Erythroblast (primary cell): Measurements from ENCODE around the gene SNX3.
"Not testable (repeated sequence)": the region's sequence is repeated elsewhere in the genome, so short reads cannot be mapped to it uniquely, and the experiment has no call there.

ENCODE experiments used
- DNase-seq, 2 experiments: peaks; one replicate each; lab custom pipeline; 2025; lab: John Stamatoyannopoulos, UW
- GATA1 ChIP-seq: IDR thresholded peaks from 2 replicates; pipeline ENCODE4 v1.6.1; 2011; ENCODE audit warnings: low read depth, mild to moderate bottlenecking, control low read depth, low read length, moderate library complexity
- POLR2A ChIP-seq: IDR thresholded peaks from 2 replicates; pipeline ENCODE4 v1.6.1; 2011; ENCODE audit warnings: mild to moderate bottlenecking, low read length

The SNX3 gene

GRCh38 chr6:108285381-108285780 lies 24.5 kb upstream of the SNX3 start:
- TF ChIP-seq POLR2A (no peak), GATA1 (no peak)
- DNase-seq, result no peak

GRCh38 chr6:108277831-108278230 lies 17.0 kb upstream of the SNX3 start:
- TF ChIP-seq GATA1 (no peak), POLR2A (no peak)
- DNase-seq, result peak in 1 of 2 experiments; percentile 5

DNA sequence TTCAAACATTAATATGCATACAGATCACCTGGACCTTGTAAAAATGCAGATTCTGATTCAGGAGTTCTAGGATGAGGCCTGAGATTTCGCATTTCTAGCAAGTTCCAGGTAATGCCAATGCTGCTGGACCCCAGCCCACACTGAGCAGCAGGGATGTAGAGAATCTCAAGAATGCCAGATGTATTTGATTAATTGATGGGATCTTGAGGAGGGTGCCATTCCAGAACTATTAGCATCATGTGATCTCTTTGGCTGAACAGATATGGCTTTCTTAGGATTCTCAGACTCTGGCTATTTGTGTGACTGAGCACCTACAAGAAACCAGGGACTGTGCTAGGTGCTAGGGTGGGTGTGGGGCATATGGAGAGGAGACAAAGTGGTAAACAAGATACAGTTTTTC lies 16.5 kb upstream of the SNX3 start:
- no peak for TF ChIP-seq GATA1
- TF ChIP-seq POLR2A, result no peak
- DNase-seq, result no peak

DNA sequence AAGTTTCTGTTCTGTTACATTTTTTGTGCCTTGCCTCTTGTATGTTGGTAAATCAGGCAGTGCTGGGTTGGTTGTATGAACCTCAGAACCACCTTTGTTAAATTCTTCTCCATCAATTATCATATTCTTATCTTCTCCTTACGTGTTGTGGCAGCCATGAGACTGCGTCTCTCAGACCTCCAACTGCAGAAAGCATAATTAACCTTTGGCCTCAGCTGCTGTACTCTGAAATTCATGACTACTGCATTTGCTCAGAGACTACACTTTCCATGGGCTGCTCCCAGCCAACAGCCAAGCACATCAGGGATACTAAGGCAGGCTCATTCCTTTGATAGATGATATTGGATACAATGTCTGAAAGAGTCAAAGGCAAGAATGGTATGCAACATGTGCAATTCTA lies 15.1 kb upstream of the SNX3 start:
- no peak for DNase-seq

DNA sequence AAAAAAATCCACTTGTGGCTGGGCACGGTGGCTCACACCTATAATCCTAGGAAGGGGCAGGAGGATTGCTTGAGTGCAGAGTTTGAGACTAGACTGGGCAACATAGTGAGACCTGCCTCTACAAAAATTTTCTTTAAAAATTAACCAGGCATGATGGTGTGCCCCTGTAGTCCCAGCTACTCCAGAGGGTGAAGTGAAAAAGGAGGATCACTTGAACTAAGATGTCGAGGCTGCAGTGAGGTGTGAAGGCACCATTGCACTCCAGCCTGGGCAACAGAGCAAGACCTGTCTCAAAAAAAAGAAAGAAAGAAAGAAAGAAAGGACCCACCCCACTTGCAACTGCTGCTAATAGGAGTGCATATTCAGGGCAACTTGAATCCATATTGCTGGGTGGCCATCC lies 13.7 kb upstream of the SNX3 start:
- TF ChIP-seq POLR2A (no peak), GATA1 (no peak)
- no peak for DNase-seq

More for the DNA sequence above, 15.1 kb upstream of the SNX3 start:
- TF ChIP-seq POLR2A (no peak), GATA1 (no peak)

DNA sequence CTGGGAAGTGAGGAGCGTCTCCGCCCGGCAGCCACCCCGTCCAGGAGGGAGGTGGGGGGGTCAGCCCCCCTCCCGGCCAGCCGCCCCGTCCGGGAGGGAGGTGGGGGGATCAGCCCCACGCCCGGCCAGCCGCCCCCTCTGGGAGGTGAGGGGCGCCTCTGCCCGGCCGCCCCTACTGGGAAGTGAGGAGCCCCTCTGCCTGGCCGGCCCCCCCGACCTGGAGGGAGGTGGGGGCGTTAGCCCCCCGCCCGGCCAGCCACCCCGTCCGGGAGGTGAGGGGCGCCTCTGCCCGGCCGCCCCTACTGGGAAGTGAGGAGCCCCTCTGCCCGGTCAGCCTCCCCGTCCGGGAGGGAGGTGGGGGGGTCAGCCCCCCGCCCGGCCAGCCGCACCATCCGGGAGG lies 9.1 kb upstream of the SNX3 start:
- DNase-seq, result not testable (repeated sequence)

GRCh38 chr6:108268845-108269244 lies 8.0 kb upstream of the SNX3 start:
- TF ChIP-seq POLR2A (no peak), GATA1 (no peak)

DNA sequence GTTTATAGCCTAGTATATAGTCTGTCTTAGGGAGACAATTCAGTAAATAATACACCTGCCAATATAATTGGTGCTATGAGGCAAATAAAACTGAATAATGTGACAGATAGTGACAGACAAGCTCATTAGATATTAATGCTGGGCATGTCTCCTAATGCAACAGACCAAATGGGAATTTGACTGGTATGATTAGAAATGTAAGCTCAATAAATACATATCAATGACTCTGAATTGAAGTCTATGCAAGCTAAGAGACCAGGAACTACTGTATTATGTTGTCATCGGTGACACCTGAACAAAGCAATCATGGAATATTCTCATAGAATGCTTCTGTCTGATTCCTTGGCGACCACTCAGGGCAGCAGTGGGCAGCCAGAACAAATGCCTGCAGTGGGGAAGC lies 2.5 kb upstream of the SNX3 start:
- TF ChIP-seq GATA1, result no peak
- TF ChIP-seq POLR2A, result no peak
- no peak for DNase-seq

More at GRCh38 chr6:108268845-108269244, 8.0 kb upstream of the SNX3 start:
- DNase-seq, result no peak

- TF ChIP-seq POLR2A, result peak; percentile 59
- no peak for TF ChIP-seq GATA1
- peak; percentile 88 to 90 for DNase-seq
These were observed 573 bp downstream of the SNX3 start for GRCh38 chr6:108260126-108260808.

DNA sequence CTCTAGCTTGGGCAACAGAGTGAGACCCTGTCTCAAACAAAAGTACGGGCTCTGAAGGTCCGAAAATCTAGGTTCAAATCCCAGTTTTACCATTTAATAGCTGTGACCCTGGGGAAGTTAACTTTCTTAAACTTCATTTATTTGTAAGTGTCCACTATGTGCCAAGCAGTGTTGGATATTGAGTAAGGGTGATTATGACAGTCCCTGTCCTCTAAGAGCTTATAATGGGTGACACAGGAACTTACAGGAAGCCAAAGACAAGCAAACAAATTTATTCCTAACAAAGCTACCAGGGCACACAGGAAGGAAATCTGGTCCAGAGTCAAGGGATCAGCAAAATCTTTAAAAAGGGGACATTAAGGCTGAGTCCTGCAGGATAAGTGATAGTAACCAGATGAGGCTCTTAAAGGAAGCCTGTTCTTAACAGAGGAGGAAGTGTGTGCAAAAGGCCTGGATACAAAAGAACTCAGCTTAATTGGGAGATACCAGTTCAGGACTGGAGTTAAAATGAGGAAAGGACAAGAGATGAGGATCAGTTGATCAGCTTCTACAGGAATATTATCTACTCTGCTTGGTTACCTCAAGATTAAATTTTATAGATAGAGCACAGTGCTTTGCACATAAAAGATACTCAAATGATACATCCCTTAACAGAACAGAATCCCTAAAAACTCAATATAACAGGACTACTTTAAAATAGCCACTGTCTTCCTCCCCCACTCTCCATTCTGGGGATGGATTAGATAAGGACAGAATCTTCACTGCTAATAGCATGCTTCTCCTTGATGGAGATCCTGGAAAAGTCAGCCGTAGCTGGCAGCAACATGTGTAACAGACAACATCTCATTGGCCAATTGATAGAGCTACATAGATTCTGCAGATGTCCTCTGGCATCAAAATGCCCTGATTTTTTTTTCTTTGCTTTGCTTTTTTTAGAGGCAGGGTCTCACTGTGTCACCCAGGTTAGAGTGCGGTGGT lies 6.1 kb downstream of the SNX3 start:
- DNase-seq, result no peak
- no peak for TF ChIP-seq POLR2A
- TF ChIP-seq GATA1, result no peak

- TF ChIP-seq POLR2A, result no peak
- no peak for TF ChIP-seq GATA1
- peak in 1 of 2 experiments; percentile 17 for DNase-seq
These were observed 7.6 kb downstream of the SNX3 start for GRCh38 chr6:108253241-108253640.

DNA sequence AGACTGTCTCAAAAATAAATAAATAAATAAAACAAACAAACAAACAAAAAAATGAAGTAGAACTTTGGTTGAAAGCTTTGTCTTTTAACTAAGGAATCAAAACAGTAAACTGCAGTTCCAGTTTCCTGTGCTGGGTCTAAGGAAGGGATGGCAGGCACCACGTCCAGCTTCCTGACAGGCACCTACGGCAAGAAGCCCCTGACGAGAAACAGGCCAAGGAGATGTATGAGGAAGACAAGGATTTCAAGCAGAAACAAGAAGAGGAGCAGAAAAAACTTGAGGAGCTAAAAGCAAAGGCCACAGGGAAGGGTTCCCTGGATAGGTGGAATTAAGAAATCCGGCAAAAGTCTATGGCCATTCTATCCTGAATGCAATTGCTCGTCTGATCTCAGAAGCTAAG lies 8.8 kb downstream of the SNX3 start:
- TF ChIP-seq GATA1 (no peak), POLR2A (no peak)
- no peak for DNase-seq

DNA sequence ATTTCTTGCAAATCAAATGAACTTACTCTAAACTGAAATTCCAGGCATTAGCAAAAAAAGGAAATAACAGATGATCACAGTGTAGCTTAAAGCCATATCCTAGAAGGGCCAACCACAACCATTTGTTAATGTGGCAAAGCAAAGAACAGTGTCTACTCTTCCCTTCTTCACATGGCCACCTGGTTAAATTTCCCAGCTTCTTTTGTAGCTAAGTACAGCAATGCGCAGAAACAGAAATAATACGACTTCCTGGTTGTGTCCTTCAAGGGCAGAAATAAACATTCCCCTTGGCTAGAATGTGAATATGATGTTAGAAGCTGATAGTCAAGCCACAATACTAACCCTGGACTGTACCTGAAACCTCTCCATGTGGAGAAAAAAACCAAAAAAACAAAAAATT lies 9.6 kb downstream of the SNX3 start:
- DNase-seq, result no peak
- no peak for TF ChIP-seq GATA1
- TF ChIP-seq POLR2A, result no peak

GRCh38 chr6:108250240-108250866 lies 10.5 kb downstream of the SNX3 start:
- TF ChIP-seq POLR2A (no peak), GATA1 (no peak)
- DNase-seq, result peak; percentile 62 to 69
